GM19452 (cell line): ENCODE data around the gene C1orf232.

Source experiments
- ATAC-seq: cut with Tn5 transposase; IDR thresholded peaks from one replicate; pipeline ENCODE4 v1.9.1; 2021; ENCODE audit not compliant: unreplicated experiment

Gene C1orf232

GRCh38 chr1:26168410-26169197 is at the start of gene C1orf232:
TSS of gene C1orf232 (minus strand) at chr1:26168963. CDS start at chr1:26168499, 464 bp downstream.
- no peak for ATAC-seq

GRCh38 chr1:26215246-26215645 is 46.5 kb upstream of the C1orf232 start:
- ATAC-seq = no peak

GRCh38 chr1:26213335-26213905 is 44.7 kb upstream of the C1orf232 start:
- ATAC-seq = no peak

- no peak for ATAC-seq
Observed at GRCh38 chr1:26212726-26213125, 44.0 kb upstream of the C1orf232 start.

GRCh38 chr1:26210147-26210870 is 41.5 kb upstream of the C1orf232 start:
- no peak for ATAC-seq

- no peak for ATAC-seq
Observed at GRCh38 chr1:26203642-26204318, 35.0 kb upstream of the C1orf232 start.

GRCh38 chr1:26200413-26200812 is 31.6 kb upstream of the C1orf232 start:
- ATAC-seq = no peak

GRCh38 chr1:26197813-26198212 is 29.1 kb upstream of the C1orf232 start:
- no peak for ATAC-seq

GRCh38 chr1:26197301-26197700 is 28.5 kb upstream of the C1orf232 start:
- no peak for ATAC-seq

GRCh38 chr1:26195805-26196204 is 27.0 kb upstream of the C1orf232 start:
- no peak for ATAC-seq

GRCh38 chr1:26191739-26192138 is 23.0 kb upstream of the C1orf232 start:
- ATAC-seq = no peak

GRCh38 chr1:26190373-26190987 is 21.7 kb upstream of the C1orf232 start, which contains the start of gene CATSPER4:
TSS of gene CATSPER4 (plus strand) at chr1:26190602. CDS start at chr1:26190628, 26 bp downstream.
- ATAC-seq = no peak

GRCh38 chr1:26189751-26190275 is 21.1 kb upstream of the C1orf232 start:
- no peak for ATAC-seq

- no peak for ATAC-seq
Observed at GRCh38 chr1:26189331-26189730, 20.6 kb upstream of the C1orf232 start.

GRCh38 chr1:26188477-26188876 is 19.7 kb upstream of the C1orf232 start:
- no peak for ATAC-seq

GRCh38 chr1:26187882-26188281 is 19.1 kb upstream of the C1orf232 start:
- no peak for ATAC-seq

- no peak for ATAC-seq
Observed at GRCh38 chr1:26184883-26185282, 16.1 kb upstream of the C1orf232 start.

GRCh38 chr1:26184086-26184485 is 15.3 kb upstream of the C1orf232 start:
- ATAC-seq = no peak

GRCh38 chr1:26182383-26182696 is 13.6 kb upstream of the C1orf232 start:
- ATAC-seq = no peak

GRCh38 chr1:26181586-26182382 is 13.0 kb upstream of the C1orf232 start:
- no peak for ATAC-seq
